Esophagus squamous epithelium (tissue), 5 donors: ENCODE data around the gene PARD3B. TPM values are rescaled to one million over a fixed set of nuclear protein-coding genes. Genes with fewer than 3 reads are reported as not detected.

Source experiments
- DNase-seq: peaks from one replicate; lab custom pipeline; 2025; lab: John Stamatoyannopoulos, UW
- H3K27ac ChIP-seq, 4 donors: fragments of 200-600 bp; sonication (generic); one replicate each; pipeline ENCODE4 v1.5.1; 2016 to 2019; ENCODE audit warnings: mild to moderate bottlenecking in 1 of 4
- H3K27me3 ChIP-seq, 4 donors: fragments of 200-600 bp; sonication (generic); 1 replicate in 3 of 4; 2 replicates in 1 of 4; pipeline versions ENCODE4 v1.5.1 to v1.6.0; 2017 to 2021; ENCODE audit warnings: antibody characterized with exemption in 1 of 4
- H3K36me3 ChIP-seq, 3 donors: fragments of 200-600 bp; sonication (generic); one replicate each; pipeline ENCODE4 v1.5.1; 2016 to 2019
- H3K4me1 ChIP-seq, 3 donors: fragments of 200-600 bp; sonication (generic); one replicate each; pipeline ENCODE4 v1.5.1; 2017 to 2019
- H3K4me3 ChIP-seq, 4 donors: fragments of 200-600 bp; sonication (generic); 1 replicate in 3 of 4; 2 replicates in 1 of 4; pipeline ENCODE4 v1.5.1; 2016 to 2019; ENCODE audit warnings: mild to moderate bottlenecking in 2 of 4, moderate library complexity in 1 of 4
- H3K9me3 ChIP-seq, 3 donors: fragments of 200-600 bp; sonication (generic); one replicate each; pipeline ENCODE4 v1.5.1; 2016 to 2019
- CTCF ChIP-seq, 6 experiments: fragments of 450-650 bp in 4 of 6; fragments of 200-600 bp in 2 of 6; sonication (generic) in 2 of 6; IDR thresholded peaks; one replicate each; pipeline ENCODE4 v1.5.1; 2016 to 2019; ENCODE audit warnings: antibody characterized with exemption in 6 of 6, mild to moderate bottlenecking in 4 of 6, moderate library complexity in 4 of 6
- POLR2A ChIP-seq, 4 donors: fragments of 450-650 bp; IDR thresholded peaks; one replicate each; pipeline ENCODE4 v1.6.1; 2017; ENCODE audit warnings: antibody characterized with exemption in 4 of 4, mild to moderate bottlenecking in 4 of 4, moderate library complexity in 3 of 4
- WGBS, 2 donors: methylation state at CpG; one replicate each; pipeline ENCODE4 v1.1.5; 2018; 5-methylcytosine and 5-hydroxymethylcytosine counted together
- intact Hi-C: fragments of 100-400 bp; cut with DNase I; formaldehyde crosslinking; loops from one replicate; pipeline ENCODE4 v1.15.0; 2022
- total RNA-seq, 4 donors: library from RNA; depleted of rRNA; stranded (reverse); fragments of >200 nt; gene quantifications; one replicate each; pipeline ENCODE4 v1.1.0, GENCODE V29; 2016
- donor health status: DM: yes; HTN: yes; CAD: no.

Gene PARD3B
- total RNA-seq, 4 donors from 2014 or later = 2.4 to 15.8 (median 4.3) TPM

GRCh38 chr2:204510709-204511420 is 34.4 kb upstream of the PARD3B start:
- H3K27me3 ChIP-seq = no peaks in the 10 kb centered on the region
- 82 to 89% methylated on average over 4 of the region's 4 CpGs for WGBS, 2 donors

GRCh38 chr2:204514439-204514838 is 30.8 kb upstream of the PARD3B start:
- Histone ChIP-seq H3K4me3 (no peak overlapping the region), H3K27ac (no peak overlapping the region), H3K4me1 (no peaks in the 10 kb centered on the region), H3K36me3 (no peaks in the 10 kb centered on the region), H3K27me3 (no peaks in the 10 kb centered on the region), H3K9me3 (no peaks in the 10 kb centered on the region)
- WGBS, 2 donors = 84 to 89% methylated on average over 2 of the region's 2 CpGs
- no peak for DNase-seq
- intact Hi-C loops = no loop called here
- no peak for TF ChIP-seq CTCF (IDR thresholded peaks at IDR 0.05)
- no peak for TF ChIP-seq POLR2A (IDR thresholded peaks at IDR 0.05)

More at GRCh38 chr2:204510709-204511420, 34.4 kb upstream of the PARD3B start:
- no peak for DNase-seq
- no peaks in the 10 kb centered on the region for H3K4me1 ChIP-seq
- no peak for TF ChIP-seq POLR2A (IDR thresholded peaks at IDR 0.05)
- TF ChIP-seq CTCF (IDR thresholded peaks at IDR 0.05) = no peak
- no peaks in the 10 kb centered on the region for H3K9me3 ChIP-seq
- no peak overlapping the region for H3K4me3 ChIP-seq
- intact Hi-C loops = no loop called here
- no peak overlapping the region for H3K27ac ChIP-seq
- no peaks in the 10 kb centered on the region for H3K36me3 ChIP-seq

GRCh38 chr2:204515416-204515815 is 29.9 kb upstream of the PARD3B start:
- intact Hi-C loops = no loop called here
- H3K9me3 ChIP-seq = no peaks in the 10 kb centered on the region
- no peak for TF ChIP-seq POLR2A (IDR thresholded peaks at IDR 0.05)
- TF ChIP-seq CTCF (IDR thresholded peaks at IDR 0.05) = no peak
- H3K36me3 ChIP-seq = no peaks in the 10 kb centered on the region
- no peaks in the 10 kb centered on the region for H3K27me3 ChIP-seq
- H3K4me3 ChIP-seq = no peak overlapping the region
- 79 to 80% methylated on average over 3 of the region's 3 CpGs for WGBS, 2 donors
- H3K4me1 ChIP-seq = no peaks in the 10 kb centered on the region
- no peak overlapping the region for H3K27ac ChIP-seq
- no peak for DNase-seq

- DNase-seq = no peak
- 81 to 91% methylated on average over 5 of the region's 5 CpGs for WGBS, 2 donors
- intact Hi-C loops = no loop called here
- Histone ChIP-seq H3K4me1 (no peaks in the 10 kb centered on the region), H3K27ac (no peak overlapping the region), H3K36me3 (no peaks in the 10 kb centered on the region), H3K9me3 (no peaks in the 10 kb centered on the region), H3K27me3 (no peaks in the 10 kb centered on the region), H3K4me3 (no peak overlapping the region)
- no peak for TF ChIP-seq CTCF (IDR thresholded peaks at IDR 0.05)
- TF ChIP-seq POLR2A (IDR thresholded peaks at IDR 0.05) = no peak
Measured at GRCh38 chr2:204517154-204517553, 28.1 kb upstream of the PARD3B start.

GRCh38 chr2:204529795-204530463 is 15.3 kb upstream of the PARD3B start:
- H3K27me3 ChIP-seq = no peaks in the 10 kb centered on the region
- TF ChIP-seq POLR2A (IDR thresholded peaks at IDR 0.05) (no peak), CTCF (IDR thresholded peaks at IDR 0.05) (no peak)
- intact Hi-C loops = no loop called here
- no peak overlapping the region for H3K4me3 ChIP-seq
- H3K27ac ChIP-seq = no peak overlapping the region
- 60 to 65% methylated on average over 4 to 6 of the region's 6 CpGs for WGBS, 2 donors
- no peaks in the 10 kb centered on the region for H3K9me3 ChIP-seq
- no peak for DNase-seq
- H3K36me3 ChIP-seq = no peaks in the 10 kb centered on the region
- H3K4me1 ChIP-seq = no peaks in the 10 kb centered on the region
